SK-N-MC (cell line): ENCODE measurements around the gene EXOSC10.

Source experiments
- EZH2 ChIP-seq: fragments of 200-600 bp; sonication (generic); IDR thresholded peaks from one replicate; pipeline ENCODE4 v1.6.1; 2017; ENCODE audit warnings: antibody characterized with exemption
- FOXP2 ChIP-seq: optimal IDR thresholded peaks from 2 replicates; pipeline ENCODE3; 2011; ENCODE audit warnings: mild to moderate bottlenecking, moderate library complexity; ENCODE audit not compliant: insufficient read depth; ENCODE audit errors: extremely low read length, control extremely low read depth
- POLR2AphosphoS5 ChIP-seq: IDR thresholded peaks from 2 replicates; pipeline ENCODE4 v1.6.1; 2012; ENCODE audit warnings: mild to moderate bottlenecking, low read depth, low read length, borderline replicate concordance

DNA sequence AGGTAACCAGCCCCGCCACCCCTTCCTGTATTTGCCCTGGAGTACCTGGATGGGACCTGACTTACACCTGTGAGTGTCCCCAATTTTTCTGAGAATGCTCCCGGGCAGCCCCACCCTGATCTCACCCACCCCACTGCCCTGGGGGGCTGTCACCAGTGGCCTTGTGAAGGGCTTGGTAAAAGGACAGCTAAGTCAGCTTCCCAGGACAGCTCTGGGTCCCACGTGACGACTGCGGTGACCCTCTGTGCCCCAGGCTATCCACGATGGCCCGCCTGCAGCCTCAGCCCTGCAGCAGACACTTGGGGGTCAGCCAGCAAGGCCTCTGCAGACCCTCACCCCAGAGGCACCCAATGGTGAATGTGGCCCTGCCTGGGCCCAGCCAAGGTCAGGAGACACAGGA, 45.5 kb downstream of the EXOSC10 start:
- TF ChIP-seq EZH2 (no peak), POLR2AphosphoS5 (no peak), FOXP2 (no peak)
